A673 (cell line): Measurements from ENCODE around the gene BIRC7. TPM values are rescaled to one million over a fixed set of nuclear protein-coding genes. Genes with fewer than 3 reads are reported as not detected.

Source experiments
- BruUV-seq: library from RNA; stranded (reverse); fragments of 400-500 nt; replicated peaks from 2 replicates; lab custom pipeline; 2021; lab: Mats Ljungman, UMichigan
- CTCF ChIA-PET: fragments of 300-600 bp; sonication (Branson Sonifier 250); formaldehyde crosslinking; loops from one replicate; lab custom pipeline; 2022; ENCODE audit warnings: antibody characterized with exemption; lab: Charles Lee
- POLR2A ChIA-PET: fragments of 300-600 bp; sonication (Branson Sonifier 250); formaldehyde crosslinking; loops from one replicate; lab custom pipeline; 2022; ENCODE audit warnings: antibody characterized with exemption; ENCODE audit not compliant: low non-redundant PET; lab: Charles Lee
- DNase-seq: peaks from one replicate; pipeline ENCODE4 v3.0.0-alpha.2; 2015; ENCODE audit warnings: low spot score
- H3K27ac ChIP-seq: fragments of 200-600 bp; sonication (generic); 2 replicates; pipeline ENCODE4 v1.5.1; 2016; ENCODE audit warnings: mixed run types, low read depth, mild to moderate bottlenecking, mixed read lengths, antibody characterized with exemption, low read length; ENCODE audit not compliant: poor library complexity, severe bottlenecking
- H3K27me3 ChIP-seq: fragments of 200-600 bp; sonication (generic); replicated peaks from 2 replicates; pipeline ENCODE4 v1.6.1; 2017; ENCODE audit warnings: mixed run types, low read depth, mild to moderate bottlenecking, mixed read lengths, antibody characterized with exemption, low read length; ENCODE audit not compliant: insufficient read depth, poor library complexity
- H3K36me3 ChIP-seq: fragments of 200-600 bp; sonication (generic); 2 replicates; pipeline ENCODE4 v1.6.1; 2016; ENCODE audit warnings: mixed run types, mild to moderate bottlenecking, mixed read lengths, antibody characterized with exemption, low read length; ENCODE audit not compliant: insufficient read depth, poor library complexity, severe bottlenecking
- H3K4me1 ChIP-seq: fragments of 200-600 bp; sonication (generic); 2 replicates; pipeline ENCODE4 v1.6.1; 2017; ENCODE audit warnings: mixed run types, mild to moderate bottlenecking, mixed read lengths, antibody characterized with exemption, low read length; ENCODE audit not compliant: insufficient read depth, poor library complexity, severe bottlenecking
- H3K4me3 ChIP-seq: fragments of 200-600 bp; sonication (generic); 2 replicates; pipeline ENCODE4 v1.5.1; 2016; ENCODE audit warnings: low read depth, mixed run types, mild to moderate bottlenecking, mixed read lengths, low read length; ENCODE audit not compliant: poor library complexity, severe bottlenecking
- H3K9me3 ChIP-seq: fragments of 200-600 bp; sonication (generic); 2 replicates; pipeline ENCODE4 v1.6.1; 2016; ENCODE audit warnings: mixed run types, low read depth, mild to moderate bottlenecking, mixed read lengths, antibody characterized with exemption, low read length; ENCODE audit not compliant: poor library complexity, severe bottlenecking
- EZH2 ChIP-seq: fragments of 200-600 bp; sonication (generic); IDR thresholded peaks from 2 replicates; pipeline ENCODE4 v1.6.1; 2017; ENCODE audit warnings: borderline replicate concordance, low read depth, mild to moderate bottlenecking, mixed read lengths, antibody characterized with exemption, low read length; ENCODE audit not compliant: poor library complexity, severe bottlenecking
- intact Hi-C: fragments of 100-400 bp; cut with micrococcal nuclease; formaldehyde crosslinking; loops from one replicate; pipeline ENCODE4 v1.10.0; 2022; ENCODE audit not compliant: unreplicated experiment
- total RNA-seq: library from RNA; stranded (reverse); gene quantifications from 2 replicates; pipeline ENCODE4 v1.2.3, GENCODE V29; 2021
- TF ChIP-seq, protein P1 (sequence below): fragments of 300-800, 200-600 bp; sonication (generic); conservative IDR thresholded peaks from 2 replicates; pipeline ENCODE4 v1.5.1; 2017; ENCODE audit warnings: low read depth, mild to moderate bottlenecking, antibody characterized with exemption, low read length, moderate library complexity, mixed read lengths

BIRC7 gene
- total RNA-seq, 1 experiment from 2014 or later = not detected

- no TSS peak for BruUV-seq
- intact Hi-C loops = no loop called here
- Histone ChIP-seq H3K27me3 (peaks cover 49% of the 10 kb centered on the region), H3K4me1 (no peaks in the 10 kb centered on the region), H3K27ac (no peak overlapping the region), H3K36me3 (no peaks in the 10 kb centered on the region), H3K9me3 (no peaks in the 10 kb centered on the region), H3K4me3 (no peak overlapping the region)
- TF ChIP-seq, protein P1, sequence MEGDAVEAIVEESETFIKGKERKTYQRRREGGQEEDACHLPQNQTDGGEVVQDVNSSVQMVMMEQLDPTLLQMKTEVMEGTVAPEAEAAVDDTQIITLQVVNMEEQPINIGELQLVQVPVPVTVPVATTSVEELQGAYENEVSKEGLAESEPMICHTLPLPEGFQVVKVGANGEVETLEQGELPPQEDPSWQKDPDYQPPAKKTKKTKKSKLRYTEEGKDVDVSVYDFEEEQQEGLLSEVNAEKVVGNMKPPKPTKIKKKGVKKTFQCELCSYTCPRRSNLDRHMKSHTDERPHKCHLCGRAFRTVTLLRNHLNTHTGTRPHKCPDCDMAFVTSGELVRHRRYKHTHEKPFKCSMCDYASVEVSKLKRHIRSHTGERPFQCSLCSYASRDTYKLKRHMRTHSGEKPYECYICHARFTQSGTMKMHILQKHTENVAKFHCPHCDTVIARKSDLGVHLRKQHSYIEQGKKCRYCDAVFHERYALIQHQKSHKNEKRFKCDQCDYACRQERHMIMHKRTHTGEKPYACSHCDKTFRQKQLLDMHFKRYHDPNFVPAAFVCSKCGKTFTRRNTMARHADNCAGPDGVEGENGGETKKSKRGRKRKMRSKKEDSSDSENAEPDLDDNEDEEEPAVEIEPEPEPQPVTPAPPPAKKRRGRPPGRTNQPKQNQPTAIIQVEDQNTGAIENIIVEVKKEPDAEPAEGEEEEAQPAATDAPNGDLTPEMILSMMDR = no peak
- no peak for TF ChIP-seq EZH2
- ChIA-PET POLR2A (no interaction called here), CTCF (interaction anchor here (0.6 kb wide), 1 partner anchor 80 kb away, joined by 3 read pairs; no protein-coding TSS in a partner anchor)
- no peak for DNase-seq
Observed at GRCh38 chr20:63268256-63268655, 32.6 kb downstream of the BIRC7 start.

GRCh38 chr20:63268671-63269439 is 33.1 kb downstream of the BIRC7 start:
- POLR2A ChIA-PET = no interaction called here
- CTCF ChIA-PET = no interaction called here
- no peak for DNase-seq

DNA sequence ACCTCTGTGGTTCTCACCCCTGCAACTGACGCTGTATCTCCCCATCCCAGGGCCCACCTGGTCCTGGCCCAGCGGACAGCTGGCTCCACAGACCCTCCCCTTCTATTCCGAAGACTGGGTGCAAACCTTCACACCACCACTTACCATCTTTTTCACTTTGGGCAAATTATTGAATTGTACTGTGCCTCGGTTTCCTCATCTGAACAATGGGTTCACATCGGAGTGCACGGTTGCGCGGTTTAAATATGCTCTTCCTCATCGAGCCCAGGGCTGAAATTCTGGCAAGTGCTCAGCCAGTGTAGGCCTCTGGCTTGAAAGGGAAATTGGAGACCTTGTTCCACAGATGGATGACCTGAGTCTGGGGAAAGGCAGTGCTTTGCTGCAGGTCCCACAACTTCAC is 34.0 kb downstream of the BIRC7 start:
- TF ChIP-seq, protein P1 = no peak
- TF ChIP-seq EZH2 = no peak
- H3K4me3 ChIP-seq = no peak overlapping the region
- H3K27ac ChIP-seq = no peak overlapping the region
- intact Hi-C loops = no loop called here
- no peak for DNase-seq
- CTCF ChIA-PET = no interaction called here
- H3K9me3 ChIP-seq = no peaks in the 10 kb centered on the region
- POLR2A ChIA-PET = no interaction called here
- peaks cover 38% of the 10 kb centered on the region for H3K27me3 ChIP-seq
- H3K4me1 ChIP-seq = peaks cover 5% of the 10 kb centered on the region
- H3K36me3 ChIP-seq = no peaks in the 10 kb centered on the region
- BruUV-seq = no TSS peak

More at GRCh38 chr20:63268671-63269439, 33.1 kb downstream of the BIRC7 start:
- BruUV-seq = no TSS peak
- intact Hi-C loops = no loop called here
- Histone ChIP-seq H3K36me3 (no peaks in the 10 kb centered on the region), H3K27ac (no peak overlapping the region), H3K4me3 (no peak overlapping the region), H3K27me3 (peaks cover 47% of the 10 kb centered on the region), H3K4me1 (peaks cover 4% of the 10 kb centered on the region), H3K9me3 (no peaks in the 10 kb centered on the region)
- TF ChIP-seq, protein P1 = no peak
- TF ChIP-seq EZH2 = no peak
